PC-9 (cell line): ENCODE data around the gene INPP5J.

Source experiments
- CTCF ChIP-seq: fragments of 200-600 bp; sonication (generic); conservative IDR thresholded peaks from 2 replicates; pipeline ENCODE4 v1.6.1; 2017; ENCODE audit warnings: mixed run types, antibody characterized with exemption, mild to moderate bottlenecking, moderate library complexity
- EZH2 ChIP-seq: fragments of 200-600 bp; sonication (generic); IDR thresholded peaks from 2 replicates; pipeline ENCODE4 v1.8.0; 2017; ENCODE audit warnings: antibody characterized with exemption, low read depth

GRCh38 chr22:31126128-31126868 lies 3.5 kb downstream of the INPP5J start:
- TF ChIP-seq CTCF (no peak), EZH2 (no peak)
